ENCODE data around the gene ST6GALNAC3. TPM values are rescaled to one million over a fixed set of nuclear protein-coding genes. Genes with fewer than 3 reads are reported as not detected.

The ST6GALNAC3 gene
- polyA plus RNA-seq, 1 donor (not counting 4 experiments of a cell fraction or from before 2014, with no cell fraction given) = 0.08 TPM

GRCh38 chr1:76419603-76420002, 345.1 kb downstream of the ST6GALNAC3 start:
- no peak overlapping the region for H2AFZ ChIP-seq (ENCODE audit: control insufficient read depth, low read length)
- H3K4me2 ChIP-seq (ENCODE audit: control insufficient read depth, extremely low read depth, insufficient read depth, low read depth, low read length) = no peak overlapping the region
- no peak overlapping the region for H3K27ac ChIP-seq (ENCODE audit: control insufficient read depth, insufficient read depth, low read length)
- H3K9me1 ChIP-seq (ENCODE audit: control insufficient read depth, extremely low read depth, insufficient read depth, low read length) = no peaks in the 10 kb centered on the region
- TF ChIP-seq EZH2 (IDR thresholded peaks at IDR 0.05; ENCODE audit: low read length) = no peak
- TF ChIP-seq CTCF (optimal IDR thresholded peaks at IDR 0.05 in 1 of 3, IDR thresholded peaks at IDR 0.05 in 1 of 3, conservative IDR thresholded peaks at IDR 0.05 in 1 of 3; ENCODE audit: extremely low read depth in 1 of 3, insufficient read depth in 2 of 3, low read length in 3 of 3) = no peak
- H3K4me1 ChIP-seq (ENCODE audit: control insufficient read depth, extremely low read depth, insufficient read depth, low read length) = no peaks in the 10 kb centered on the region
- H3K4me3 ChIP-seq (ENCODE audit: control insufficient read depth in 2 of 3, extremely low read depth in 1 of 3, insufficient read depth in 2 of 3, low read depth in 1 of 3, low read length in 3 of 3) = no peak overlapping the region
- H4K20me1 ChIP-seq (ENCODE audit: control insufficient read depth, extremely low read depth, insufficient read depth, low read length) = no peaks in the 10 kb centered on the region
- DNase-seq (ENCODE audit: low read depth, low spot score) (no peak), FAIRE-seq (no peak)
- H3K27me3 ChIP-seq (ENCODE audit: control insufficient read depth, extremely low read depth, insufficient read depth, low read length) = no peaks in the 10 kb centered on the region
- H3K36me3 ChIP-seq (ENCODE audit: control insufficient read depth in 2 of 2, extremely low read depth in 1 of 2, insufficient read depth in 2 of 2, low read length in 2 of 2) = no peaks in the 10 kb centered on the region
- H3K9ac ChIP-seq (ENCODE audit: control insufficient read depth, extremely low read depth, insufficient read depth, low read length) = no peak overlapping the region
- dilution Hi-C loops (cut with MboI; ENCODE audit: extremely low pct_ligation_motif_present, low sequenced_read_pairs) = no loop called here
- H3K79me2 ChIP-seq (ENCODE audit: control insufficient read depth, insufficient read depth, low read length) = no peaks in the 10 kb centered on the region
- H3K9me3 ChIP-seq (ENCODE audit: control insufficient read depth, low read depth, low read length) = no peaks in the 10 kb centered on the region

GRCh38 chr1:76425201-76426145, 350.9 kb downstream of the ST6GALNAC3 start:
- Histone ChIP-seq H3K4me3 (ENCODE audit: control insufficient read depth in 2 of 3, extremely low read depth in 1 of 3, insufficient read depth in 2 of 3, low read depth in 1 of 3, low read length in 3 of 3) (no peak overlapping the region), H2AFZ (ENCODE audit: control insufficient read depth, low read length) (no peak overlapping the region), H3K27me3 (ENCODE audit: control insufficient read depth, extremely low read depth, insufficient read depth, low read length) (no peaks in the 10 kb centered on the region), H3K9ac (ENCODE audit: control insufficient read depth, extremely low read depth, insufficient read depth, low read length) (no peak overlapping the region), H4K20me1 (ENCODE audit: control insufficient read depth, extremely low read depth, insufficient read depth, low read length) (no peaks in the 10 kb centered on the region), H3K4me2 (ENCODE audit: control insufficient read depth, extremely low read depth, insufficient read depth, low read depth, low read length) (no peak overlapping the region), H3K4me1 (ENCODE audit: control insufficient read depth, extremely low read depth, insufficient read depth, low read length) (no peaks in the 10 kb centered on the region), H3K79me2 (ENCODE audit: control insufficient read depth, insufficient read depth, low read length) (no peaks in the 10 kb centered on the region), H3K36me3 (ENCODE audit: control insufficient read depth in 2 of 2, extremely low read depth in 1 of 2, insufficient read depth in 2 of 2, low read length in 2 of 2) (no peaks in the 10 kb centered on the region), H3K27ac (ENCODE audit: control insufficient read depth, insufficient read depth, low read length) (no peak overlapping the region), H3K9me1 (ENCODE audit: control insufficient read depth, extremely low read depth, insufficient read depth, low read length) (no peaks in the 10 kb centered on the region), H3K9me3 (ENCODE audit: control insufficient read depth, low read depth, low read length) (no peaks in the 10 kb centered on the region)
- dilution Hi-C loops (cut with MboI; ENCODE audit: extremely low pct_ligation_motif_present, low sequenced_read_pairs) = no loop called here
- FAIRE-seq = no peak
- no peak for DNase-seq (ENCODE audit: low read depth, low spot score)
- TF ChIP-seq EZH2 (IDR thresholded peaks at IDR 0.05; ENCODE audit: low read length) = no peak
- no peak for TF ChIP-seq CTCF (optimal IDR thresholded peaks at IDR 0.05 in 1 of 3, IDR thresholded peaks at IDR 0.05 in 1 of 3, conservative IDR thresholded peaks at IDR 0.05 in 1 of 3; ENCODE audit: extremely low read depth in 1 of 3, insufficient read depth in 2 of 3, low read length in 3 of 3)

Measured in keratinocyte (primary cell).